Fibroblast of mammary gland (primary cell): ENCODE results near the gene DYSF.

ENCODE experiments used
- DNase-seq: peaks from one replicate; pipeline ENCODE4 v3.0.0-alpha.2; 2010; ENCODE audit warnings: low read depth
- H3K4me3 ChIP-seq: 2 replicates; pipeline ENCODE4 v1.5.1; 2011; ENCODE audit warnings: low read depth, mild to moderate bottlenecking, low read length, moderate library complexity; ENCODE audit not compliant: control insufficient read depth
- CTCF ChIP-seq: conservative IDR thresholded peaks from 2 replicates; pipeline ENCODE4 v1.5.1; 2011; ENCODE audit warnings: low read depth, low read length, inconsistent platforms; ENCODE audit not compliant: control insufficient read depth, insufficient read depth

The DYSF gene

GRCh38 chr2:71630454-71631328 is 177.3 kb downstream of the DYSF start:
- no peak for TF ChIP-seq CTCF
- no peak overlapping the region for H3K4me3 ChIP-seq
- no peak for DNase-seq

- no peak overlapping the region for H3K4me3 ChIP-seq
- TF ChIP-seq CTCF, result no peak
- DNase-seq, result peak; percentile 7
Observed at GRCh38 chr2:71631411-71631931, 178.1 kb downstream of the DYSF start.

- no peak overlapping the region for H3K4me3 ChIP-seq
- TF ChIP-seq CTCF, result no peak
Observed at GRCh38 chr2:71633086-71633485, 179.7 kb downstream of the DYSF start.

GRCh38 chr2:71634567-71634966 is 181.2 kb downstream of the DYSF start:
- no peak overlapping the region for H3K4me3 ChIP-seq
- DNase-seq, result no peak
- no peak for TF ChIP-seq CTCF

More at GRCh38 chr2:71633086-71633485, 179.7 kb downstream of the DYSF start:
- no peak for DNase-seq

GRCh38 chr2:71635798-71636197 is 182.4 kb downstream of the DYSF start:
- DNase-seq, result no peak
- no peak for TF ChIP-seq CTCF
- H3K4me3 ChIP-seq, result no peak overlapping the region

GRCh38 chr2:71637168-71637567 is 183.8 kb downstream of the DYSF start:
- H3K4me3 ChIP-seq, result no peak overlapping the region
- DNase-seq, result no peak
- no peak for TF ChIP-seq CTCF
